Mammary epithelial cell (primary cell): ENCODE results near the gene NOS2.

Experiments
- CTCF ChIP-seq, 2 donors: IDR thresholded peaks in 1 of 2; conservative IDR thresholded peaks in 1 of 2; 2 replicates each; pipeline ENCODE4 v1.5.1; 2011 to 2012; ENCODE audit warnings: inconsistent platforms in 2 of 2, low read length in 2 of 2, mild to moderate bottlenecking in 2 of 2, control low read depth in 1 of 2, low read depth in 1 of 2; ENCODE audit not compliant: insufficient read depth in 1 of 2; ENCODE audit errors: extremely low read depth in 1 of 2
- EZH2 ChIP-seq: IDR thresholded peaks from 2 replicates; pipeline ENCODE4 v1.6.1; 2012; ENCODE audit warnings: low read length, inconsistent platforms, borderline replicate concordance

GRCh38 chr17:27797390-27798091, 2.8 kb downstream of the NOS2 start:
- TF ChIP-seq CTCF (conservative IDR thresholded peaks at IDR 0.05 in 1 of 2, IDR thresholded peaks at IDR 0.05 in 1 of 2; ENCODE audit: extremely low read depth in 1 of 2, insufficient read depth in 1 of 2, low read depth in 1 of 2, low read length in 2 of 2) (no peak), EZH2 (no peak)
